K562 (cell line): ENCODE results near the gene RPH3AL. TPM values are rescaled to one million over a fixed set of nuclear protein-coding genes. Genes with fewer than 3 reads are reported as not detected.

ENCODE experiments used
- ATAC-seq: fragments of 200-7000 bp; cut with Tn5 transposase; 3 replicates; pipeline ENCODE4 v1.9.1; 2020; ENCODE audit warnings: moderate library complexity
- BruUV-seq: library from RNA; stranded (reverse); fragments of 400-500 nt; replicated peaks from 2 replicates; lab custom pipeline; 2021; lab: Mats Ljungman, UMichigan
- CTCF ChIA-PET: fragments of 300-600 bp; formaldehyde crosslinking; extraction: SDS; loops from one replicate; lab custom pipeline; 2021; ENCODE audit warnings: low intra/inter-chr PET ratio; lab: Yijun Ruan, JAX
- POLR2A ChIA-PET: fragments of 300-600, 350-650 bp; sonication (Branson Sonifier 250); formaldehyde crosslinking; extraction: SDS; loops from one replicate; lab custom pipeline; 2021; ENCODE audit warnings: antibody characterized with exemption, inconsistent platforms; lab: Yijun Ruan, JAX
- DNase-seq, 4 experiments: peaks; one replicate each; pipeline versions ENCODE4 v3.0.0 to v3.0.0-alpha.2; 2011 to 2018; ENCODE audit warnings: low spot score in 3 of 4, mixed read lengths in 3 of 4; ENCODE audit errors: extremely low read depth in 1 of 4
- FAIRE-seq: peaks from 2 replicates; lab custom pipeline; 2011; peaks lifted over from hg19 to GRCh38; lab: Jason Lieb, UNC
- H2AFZ ChIP-seq: 2 replicates; pipeline ENCODE4 v1.6.0; 2011; ENCODE audit warnings: low read depth, low read length, control low read depth, inconsistent platforms
- H3K27ac ChIP-seq: fragments of 200-600 bp; 3 replicates; pipeline ENCODE4 v1.8.0; 2011; ENCODE audit warnings: low read depth, mild to moderate bottlenecking, control low read depth, inconsistent platforms, low read length, moderate library complexity, mixed read lengths; ENCODE audit errors: extremely low read depth
- H3K27me3 ChIP-seq, 2 experiments: fragments of 300-600 bp in 1 of 2; 2 replicates in 1 of 2; 3 replicates in 1 of 2; pipeline versions ENCODE4 v1.6.0 to v1.8.0; 2011; ENCODE audit warnings: inconsistent platforms in 2 of 2, low read length in 2 of 2, mild to moderate bottlenecking in 1 of 2, mixed read lengths in 1 of 2, moderate library complexity in 1 of 2; ENCODE audit not compliant: control insufficient read depth in 2 of 2, insufficient read depth in 2 of 2
- H3K36me3 ChIP-seq: fragments of 300-600 bp; 3 replicates; pipeline ENCODE4 v1.8.0; 2011; ENCODE audit warnings: mild to moderate bottlenecking, low read length, inconsistent platforms; ENCODE audit not compliant: control insufficient read depth, insufficient read depth
- H3K4me1 ChIP-seq, 2 experiments: fragments of 200-600 bp in 1 of 2; replicated peaks in 1 of 2; 2 replicates in 1 of 2; 3 replicates in 1 of 2; pipeline versions ENCODE4 v1.5.1 to v1.8.0; 2011; ENCODE audit warnings: inconsistent platforms in 2 of 2, low read length in 2 of 2, mild to moderate bottlenecking in 1 of 2, mixed read lengths in 1 of 2, moderate library complexity in 1 of 2; ENCODE audit not compliant: control insufficient read depth in 2 of 2, insufficient read depth in 2 of 2
- H3K4me2 ChIP-seq: 2 replicates; pipeline ENCODE4 v1.6.1; 2011; ENCODE audit warnings: low read length, control low read depth, inconsistent platforms, mixed read lengths; ENCODE audit not compliant: insufficient read depth
- H3K4me3 ChIP-seq: fragments of 200-600 bp; sonication (generic), shearing (Covaris generic); 2 replicates; pipeline ENCODE4 v1.5.1; 2016; ENCODE audit warnings: control low read depth, inconsistent platforms
- H3K79me2 ChIP-seq: fragments of 200-600 bp; 3 replicates; pipeline ENCODE4 v1.8.0; 2011; ENCODE audit warnings: low read length, inconsistent platforms; ENCODE audit not compliant: control insufficient read depth, insufficient read depth
- H3K9ac ChIP-seq, 2 experiments: 2 replicates each; pipeline versions ENCODE4 v1.6.0 to v1.6.1; 2011; ENCODE audit warnings: low read depth in 2 of 2, low read length in 2 of 2, control low read depth in 1 of 2, inconsistent platforms in 1 of 2, mild to moderate bottlenecking in 1 of 2, mixed read lengths in 1 of 2; ENCODE audit not compliant: insufficient read depth in 1 of 2
- H3K9me1 ChIP-seq: one replicate; pipeline ENCODE4 v1.6.0; 2011; ENCODE audit warnings: inconsistent platforms, mild to moderate bottlenecking, low read length, moderate library complexity; ENCODE audit not compliant: control insufficient read depth, insufficient read depth
- H3K9me3 ChIP-seq: replicated peaks from 2 replicates; pipeline ENCODE4 v1.5.1; 2011; ENCODE audit warnings: low read depth, low read length, inconsistent platforms; ENCODE audit not compliant: control insufficient read depth, insufficient read depth
- H4K20me1 ChIP-seq: replicated peaks from 2 replicates; pipeline ENCODE4 v1.6.1; 2011; ENCODE audit warnings: low read length, inconsistent platforms, mixed read lengths; ENCODE audit not compliant: control insufficient read depth, insufficient read depth
- ARID2 ChIP-seq: fragments of 450-650 bp; IDR thresholded peaks from 2 replicates; pipeline ENCODE4 v1.6.1; 2017; ENCODE audit warnings: antibody characterized with exemption, mild to moderate bottlenecking
- CBX3 ChIP-seq, 2 experiments: IDR thresholded peaks; 1 replicate in 1 of 2; 2 replicates in 1 of 2; pipeline ENCODE4 v1.6.1; 2012; ENCODE audit warnings: inconsistent platforms in 2 of 2, low read length in 2 of 2, borderline replicate concordance in 1 of 2, control low read depth in 1 of 2
- CREB3L1 ChIP-seq: fragments of 450-650 bp; IDR thresholded peaks from 2 replicates; pipeline ENCODE4 v1.6.1; 2014; ENCODE audit warnings: low read depth, mild to moderate bottlenecking, moderate library complexity, borderline replicate concordance
- GATAD2A ChIP-seq: fragments of 450-650 bp; IDR thresholded peaks from 2 replicates; pipeline ENCODE4 v1.6.1; 2017
- GTF2B ChIP-seq: IDR thresholded peaks from 2 replicates; pipeline ENCODE4 v1.6.1; 2011; ENCODE audit not compliant: insufficient read length; ENCODE audit errors: extremely low read depth
- HDAC2 ChIP-seq: fragments of 450-650 bp; IDR thresholded peaks from 2 replicates; pipeline ENCODE4 v1.6.1; 2016; ENCODE audit warnings: mild to moderate bottlenecking
- MAFF ChIP-seq: IDR thresholded peaks from 2 replicates; pipeline ENCODE4 v1.6.1; 2012; ENCODE audit warnings: low read length, improper control_type of control experiment
- PYGO2 ChIP-seq: fragments of 450-650 bp; IDR thresholded peaks from 2 replicates; pipeline ENCODE4 v1.6.1; 2016; ENCODE audit warnings: mild to moderate bottlenecking, missing genetic modification characterization, moderate library complexity, missing compliant biosample characterization
- SIRT6 ChIP-seq: IDR thresholded peaks from one replicate; pipeline ENCODE4 v1.6.1; 2012; ENCODE audit warnings: low read depth, mild to moderate bottlenecking, control low read depth, inconsistent platforms, low read length, moderate library complexity
- TAF9B ChIP-seq: fragments of 450-650 bp; IDR thresholded peaks from 2 replicates; pipeline ENCODE4 v1.6.1; 2018; ENCODE audit warnings: mild to moderate bottlenecking; ENCODE audit not compliant: partially characterized antibody
- ZBTB33 ChIP-seq: sonication (generic); formaldehyde crosslinking; IDR thresholded peaks from 2 replicates; pipeline ENCODE4 v1.8.1; 2023; ENCODE audit warnings: mild to moderate bottlenecking, missing genetic modification reagents
- ZBTB49 ChIP-seq: sonication (generic); formaldehyde crosslinking; IDR thresholded peaks from 2 replicates; pipeline ENCODE4 v1.8.0; 2022; ENCODE audit warnings: missing genetic modification reagents, mild to moderate bottlenecking, borderline replicate concordance
- ZNF561 ChIP-seq: fragments of 450-650 bp; formaldehyde crosslinking; conservative IDR thresholded peaks from 2 replicates; pipeline ENCODE4 v1.4.0; 2020; ENCODE audit warnings: mild to moderate bottlenecking, moderate library complexity
- ZSCAN29 ChIP-seq: fragments of 450-650 bp; IDR thresholded peaks from 2 replicates; pipeline ENCODE4 v1.6.1; 2017
- ZZZ3 ChIP-seq: fragments of 450-650 bp; IDR thresholded peaks from 2 replicates; pipeline ENCODE4 v1.6.1; 2016; ENCODE audit warnings: antibody characterized with exemption, mild to moderate bottlenecking, moderate library complexity
- WGBS: fragments of 100-300 bp; shearing (Covaris generic); methylation state at CpG from one replicate; pipeline ENCODE4 v1.1.6; 2016; ENCODE audit warnings: low coverage, mixed read lengths; ENCODE audit not compliant: insufficient coverage; ENCODE audit errors: missing lambda C conversion rate; 5-methylcytosine and 5-hydroxymethylcytosine counted together
- in situ Hi-C: fragments of 300-500 bp; cut with MboI; formaldehyde crosslinking; loops from 4 replicates; pipeline ENCODE4 v1.15.0; 2018; ENCODE audit warnings: inconsistent platforms, mixed read lengths
- intact Hi-C: fragments of 100-400 bp; cut with micrococcal nuclease; formaldehyde crosslinking; loops from 2 replicates; pipeline ENCODE4 v1.14.2; 2022
- polyA plus RNA-seq, 8 experiments: library from polyadenylated mRNA; depleted of rRNA in 4 of 8; stranded (reverse) in 5 of 8; unstranded in 3 of 8; fragments of >200 nt; fragmentation: Nextera tagmentation in 2 of 8; fragmentation: Illumina TruSeq in 1 of 8; extraction: Ambion mirVana in 2 of 8; extraction: Trizol in 1 of 8; gene quantifications; 2 replicates each; pipeline versions ENCODE4 v1.2.1 to v1.2.3, GENCODE V29; 2011 to 2014; ENCODE audit warnings: inconsistent platforms in 1 of 8, missing spikeins in 1 of 8
- total RNA-seq, 7 experiments: library from RNA; depleted of rRNA in 6 of 7; stranded (reverse); fragments of >200 nt in 6 of 7; fragmentation: Illumina TruSeq in 2 of 7; extraction: Trizol in 2 of 7; gene quantifications; 2 replicates each; pipeline versions ENCODE4 v1.2.1 to v1.2.3, GENCODE V29; 2011 to 2021; ENCODE audit warnings: low replicate concordance in 1 of 7

The RPH3AL gene
- total and polyA plus RNA-seq, 9 of the 15 experiments (the other 6 are each of a cell fraction or from before 2014, with no cell fraction given), result 0.18 to 1.7 (median 0.39) TPM

GRCh38 chr17:356671-357434 is 4.2 kb upstream of the RPH3AL start:
- H3K27ac ChIP-seq, result no peak overlapping the region
- POLR2A ChIA-PET, result interaction anchor here (0.8 kb wide), 1 partner anchor 10 kb away, joined by 3 read pairs; no protein-coding TSS in a partner anchor
- H3K36me3 ChIP-seq, result no peaks in the 10 kb centered on the region
- ATAC-seq (no peak), FAIRE-seq (no peak), DNase-seq (no peak)
- H3K79me2 ChIP-seq, result no peaks in the 10 kb centered on the region
- no peak overlapping the region for H3K9ac ChIP-seq
- intact Hi-C loops, result no loop called here
- 13% methylated on average over 19 of the region's 30 CpGs for WGBS
- TF ChIP-seq PYGO2 (tag) (no peak), GATAD2A (no peak), ZNF561 (CRISPR knock-in tag) (no peak), GTF2B (no peak), TAF9B (no peak), ZZZ3 (no peak), CBX3 (IDR thresholded peaks at IDR 0.05; ENCODE audit: borderline replicate concordance in 1 of 2, low read length in 2 of 2) (no peak), HDAC2 (no peak), ARID2 (no peak), MAFF (no peak), ZBTB33 (CRISPR knock-in tag) (no peak), CREB3L1 (no peak), ZSCAN29 (no peak), ZBTB49 (no peak), SIRT6 (no peak)
- no peaks in the 10 kb centered on the region for H3K9me1 ChIP-seq
- CTCF ChIA-PET, result no interaction called here
- in situ Hi-C loops, result no loop called here
- no peak overlapping the region for H2AFZ ChIP-seq
- H3K9me3 ChIP-seq, result no peaks in the 10 kb centered on the region
- H3K27me3 ChIP-seq, result peaks cover 0 to 15% of the 10 kb centered on the region in 2 experiments; a peak in 2 of 5 replicates
- H3K4me2 ChIP-seq, result no peak overlapping the region
- BruUV-seq, result no TSS peak
- H3K4me3 ChIP-seq, result no peak overlapping the region
- no peaks in the 10 kb centered on the region for H3K4me1 ChIP-seq
- H4K20me1 ChIP-seq, result no peaks in the 10 kb centered on the region
